GM18508 (cell line): ENCODE measurements around the gene NF2.

Experiments
- ATAC-seq: cut with Tn5 transposase; IDR thresholded peaks from one replicate; pipeline ENCODE4 v1.9.1; 2021; ENCODE audit warnings: moderate number of reproducible peaks; ENCODE audit not compliant: insufficient read depth, unreplicated experiment

Gene NF2

DNA sequence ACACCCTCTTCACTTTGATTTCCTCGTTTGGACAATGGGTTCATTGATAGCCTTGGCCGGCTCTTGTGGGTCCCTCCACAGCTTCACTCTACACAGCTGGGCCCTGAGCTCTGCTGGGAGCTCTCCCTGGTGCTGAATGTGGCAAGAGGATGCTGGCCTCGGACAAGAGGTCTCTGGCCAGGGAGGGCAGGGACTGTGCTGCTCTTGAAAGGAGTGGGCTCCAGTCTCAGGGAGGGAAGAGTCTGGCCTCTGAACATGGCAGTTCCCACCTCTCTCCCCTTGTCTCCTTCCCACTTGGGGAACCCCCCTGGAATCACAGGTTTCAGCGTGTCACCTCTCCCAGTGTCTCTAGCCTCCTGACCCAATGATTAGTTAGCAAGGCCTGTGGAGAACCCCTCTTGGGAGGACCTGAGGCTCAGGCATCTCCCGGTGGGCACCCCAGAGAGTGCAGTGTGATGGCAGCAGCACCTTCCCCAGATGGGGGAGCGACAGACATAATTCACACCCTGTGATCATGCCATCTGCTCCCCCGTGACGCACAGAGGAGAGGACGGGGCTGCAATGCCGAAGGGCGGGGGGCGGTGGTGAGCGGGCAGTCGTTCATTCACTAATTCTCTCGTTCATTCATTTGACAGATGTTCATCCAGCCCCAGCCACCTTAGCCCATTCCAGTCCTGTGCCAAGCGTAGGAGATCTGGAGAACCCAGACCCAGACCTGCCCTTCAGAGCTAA is 113.5 kb downstream of the NF2 start:
- no peak for ATAC-seq

DNA sequence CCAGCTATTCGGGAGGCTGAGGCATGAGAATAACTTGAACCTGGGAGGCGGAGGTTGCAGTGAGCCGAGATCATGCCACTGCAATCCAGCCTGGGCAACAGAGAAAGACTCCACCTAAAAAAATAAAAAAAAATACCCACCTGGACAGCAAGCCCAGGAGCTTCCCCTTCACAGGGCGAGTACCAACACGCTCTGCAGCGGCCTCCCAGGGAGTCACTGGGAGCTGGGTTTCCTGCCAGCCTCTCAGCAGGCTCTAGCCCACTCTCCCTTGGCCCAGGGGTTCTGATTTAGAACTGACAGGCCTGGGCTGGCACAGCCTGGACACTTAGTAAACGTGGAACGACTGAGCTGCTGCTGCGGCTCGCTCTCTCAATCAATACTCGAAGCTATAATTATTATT is 114.4 kb downstream of the NF2 start:
- no peak for ATAC-seq

DNA sequence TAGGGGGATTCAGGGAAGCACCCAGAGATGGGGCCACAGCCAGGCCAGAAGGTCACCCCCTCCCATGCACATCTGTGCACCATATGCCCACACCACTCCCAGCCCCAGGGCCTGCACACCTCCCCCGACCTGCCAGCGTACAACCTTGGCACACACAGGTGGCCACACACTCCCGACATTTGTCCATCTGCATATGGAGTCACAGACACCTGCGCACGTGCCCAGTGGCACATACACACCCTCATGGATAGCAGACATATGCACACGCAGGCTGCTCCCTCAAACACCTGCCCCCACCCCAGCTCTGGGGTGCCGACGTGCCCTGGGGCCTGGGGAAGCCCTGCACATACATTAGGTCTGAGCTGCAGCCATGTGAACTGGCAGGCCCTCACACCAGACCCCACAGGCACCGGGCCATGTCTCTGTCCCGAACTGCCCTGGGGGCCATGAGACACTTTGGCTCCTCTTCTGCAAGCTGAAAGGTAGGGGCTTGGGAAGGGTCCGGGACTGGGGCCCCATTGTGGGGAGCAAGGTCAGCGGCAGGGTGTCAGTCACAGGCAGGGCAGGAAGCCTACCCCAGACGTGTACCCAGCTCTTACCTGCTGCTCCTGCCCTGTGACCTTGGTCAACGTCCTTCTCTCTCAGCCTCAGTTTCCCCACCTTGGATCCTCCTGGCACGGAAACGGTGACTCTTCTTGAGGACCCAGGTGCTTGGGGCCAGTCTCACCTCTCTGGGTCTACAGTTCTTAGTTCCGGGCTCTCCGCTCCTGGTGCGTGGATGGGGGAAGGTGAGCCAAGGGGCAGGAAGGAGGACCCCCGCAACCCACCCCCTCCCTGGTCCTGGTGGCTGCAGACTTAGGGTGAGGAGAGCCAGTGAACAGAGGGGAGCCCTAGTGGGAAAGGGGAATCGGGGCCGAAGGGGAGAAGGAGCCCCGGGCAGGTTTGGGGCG is 115.8 kb downstream of the NF2 start:
- ATAC-seq: no peak

- ATAC-seq: no peak
These were observed 116.6 kb downstream of the NF2 start, which contains the start of gene CABP7 for GRCh38 chr22:29719899-29720645. Gene CABP7, plus strand, starts transcription at chr22:29720003. Its CDS starts 422 bp downstream, at chr22:29720425.

- no peak for ATAC-seq
These were observed 117.4 kb downstream of the NF2 start for GRCh38 chr22:29720811-29721323.

GRCh38 chr22:29722151-29722550 is 118.7 kb downstream of the NF2 start:
- ATAC-seq: no peak

- ATAC-seq: no peak
These were observed 119.2 kb downstream of the NF2 start for GRCh38 chr22:29722587-29722986.

GRCh38 chr22:29723766-29724165 is 120.3 kb downstream of the NF2 start:
- no peak for ATAC-seq

DNA sequence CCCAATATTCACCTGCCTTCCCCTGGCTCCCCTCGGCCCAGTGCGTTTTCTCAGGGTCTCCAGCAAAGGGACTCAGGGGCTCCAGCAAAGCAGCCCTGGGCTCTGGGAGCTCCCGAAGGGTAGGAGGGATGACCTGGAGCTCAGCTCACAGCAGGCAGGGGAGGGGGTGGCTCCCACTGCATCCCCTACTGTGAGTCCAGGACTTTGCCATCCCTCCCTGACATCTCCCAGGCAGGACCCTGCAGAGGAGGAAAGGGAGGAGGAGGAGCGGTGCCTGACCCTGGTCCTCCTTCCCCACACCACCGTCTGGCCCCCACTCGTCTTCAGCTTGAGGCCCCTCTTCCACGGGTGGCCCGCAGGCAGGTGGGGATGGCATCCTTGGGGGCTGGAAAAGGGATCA is 121.4 kb downstream of the NF2 start:
- ATAC-seq: no peak

- ATAC-seq: no peak
These were observed 122.7 kb downstream of the NF2 start for GRCh38 chr22:29726106-29726505.

GRCh38 chr22:29726512-29727130 is 123.2 kb downstream of the NF2 start:
- no peak for ATAC-seq

- no peak for ATAC-seq
These were observed 123.7 kb downstream of the NF2 start for GRCh38 chr22:29727131-29727523.

- ATAC-seq: no peak
These were observed 125.7 kb downstream of the NF2 start for GRCh38 chr22:29729161-29729560.

- no peak for ATAC-seq
These were observed 127.8 kb downstream of the NF2 start for GRCh38 chr22:29731058-29731850.

DNA sequence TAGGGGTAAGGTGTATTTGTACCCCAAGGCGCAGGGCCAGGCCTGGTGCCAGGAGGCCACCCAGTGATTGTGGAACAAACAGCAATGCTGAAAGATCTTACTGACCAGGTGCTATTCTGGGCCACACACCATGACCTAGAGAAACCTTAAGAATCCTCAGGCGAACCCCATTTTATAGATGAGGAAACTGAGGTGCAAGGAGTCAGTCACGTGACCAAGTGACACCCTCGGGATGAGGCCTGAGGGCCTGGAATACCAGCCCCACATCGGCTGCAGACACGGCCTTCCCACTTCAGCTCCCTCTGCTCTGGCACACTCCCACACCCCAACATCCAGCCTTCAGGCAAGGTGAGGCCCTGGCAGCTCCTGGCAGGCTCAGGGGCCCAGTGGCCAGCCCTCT is 129.4 kb downstream of the NF2 start:
- no peak for ATAC-seq

DNA sequence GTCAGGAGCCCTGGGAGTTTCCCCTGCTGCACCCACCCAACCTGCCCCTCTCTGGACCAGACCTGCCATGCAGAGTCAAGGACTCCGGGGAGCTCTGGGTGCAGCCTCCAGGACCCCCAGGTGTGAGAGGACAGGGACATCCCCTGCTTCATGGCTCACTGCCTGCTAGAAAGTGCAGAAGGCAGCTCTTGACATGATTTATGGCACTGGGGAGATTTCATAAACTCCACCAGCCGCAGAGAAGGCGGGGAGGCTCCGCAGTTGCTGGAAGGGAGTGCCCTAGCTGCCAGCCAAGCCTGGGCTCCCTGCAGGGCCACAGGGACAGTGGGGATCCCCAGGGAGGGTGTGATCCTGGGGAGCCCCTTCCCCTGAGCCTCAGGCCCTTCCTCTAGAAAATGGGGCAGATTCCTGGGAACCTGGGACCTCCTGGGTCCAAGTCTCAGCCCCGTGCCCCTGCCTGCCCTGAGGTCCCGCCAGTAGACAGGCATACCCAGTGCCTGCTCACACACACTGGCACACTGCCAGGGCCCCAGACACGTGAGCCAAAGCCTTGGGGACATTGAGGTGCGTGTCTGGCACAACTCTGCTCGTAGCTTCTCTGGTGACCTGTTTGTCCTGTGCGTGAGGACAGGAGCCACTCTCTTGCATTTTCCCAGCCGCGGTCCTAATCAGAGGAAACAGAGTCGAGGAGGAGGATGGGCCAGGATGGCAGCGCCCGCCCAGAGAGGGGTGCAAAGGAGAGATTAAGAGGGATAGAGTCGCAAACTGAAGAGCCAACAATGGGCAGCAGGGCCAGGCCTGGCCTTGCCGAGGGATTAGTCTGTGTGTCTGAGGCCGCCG is 130.1 kb downstream of the NF2 start:
- ATAC-seq: no peak

- no peak for ATAC-seq
These were observed 131.0 kb downstream of the NF2 start for GRCh38 chr22:29734406-29734805.

DNA sequence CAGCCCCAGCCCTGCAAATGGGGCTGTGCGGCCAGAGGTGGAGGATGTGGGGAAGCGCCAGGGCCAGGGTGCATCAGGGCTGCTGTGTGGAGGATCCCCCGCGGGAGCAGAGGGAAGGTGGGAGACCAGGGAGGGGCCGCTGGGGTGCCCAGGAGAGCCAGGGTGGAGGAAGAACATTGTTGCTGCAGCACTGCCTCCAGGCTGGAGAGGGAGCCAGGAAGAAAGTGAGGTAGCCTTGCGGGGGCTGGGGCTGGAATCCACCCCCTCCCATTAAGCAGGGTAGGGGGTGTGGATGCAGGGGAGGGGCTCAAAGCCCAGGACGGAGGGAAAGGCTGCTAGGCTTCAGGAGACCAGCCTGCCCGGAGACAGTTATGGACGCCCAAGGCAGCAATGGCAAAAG is 131.4 kb downstream of the NF2 start:
- ATAC-seq: no peak
